Brain microvascular endothelial cell (primary cell): Measurements from ENCODE around the gene SMAD2.

ENCODE experiments used
- DNase-seq: peaks from one replicate; pipeline ENCODE4 v3.0.0-alpha.2; 2020
- H3K27ac ChIP-seq: fragments of 250-450 bp; sonication (Bioruptor Pico); 2 replicates; pipeline ENCODE4 v1.5.1; 2020; ENCODE audit warnings: mild to moderate bottlenecking, moderate library complexity
- H3K27me3 ChIP-seq: fragments of 250-450 bp; sonication (Bioruptor Pico); replicated peaks from 2 replicates; pipeline ENCODE4 v1.5.1; 2020; ENCODE audit warnings: mild to moderate bottlenecking
- H3K36me3 ChIP-seq: fragments of 250-450 bp; sonication (Bioruptor Pico); replicated peaks from 2 replicates; pipeline ENCODE4 v1.5.1; 2020; ENCODE audit warnings: mild to moderate bottlenecking
- H3K4me3 ChIP-seq: 2 replicates; pipeline ENCODE4 v1.5.1; 2011; ENCODE audit warnings: low read depth, mild to moderate bottlenecking, control low read depth, low read length, moderate library complexity
- CTCF ChIP-seq: IDR thresholded peaks from 2 replicates; pipeline ENCODE4 v1.5.1; 2011; ENCODE audit warnings: low read depth, mild to moderate bottlenecking, moderate library complexity, low read length, control low read depth, inconsistent platforms; ENCODE audit errors: missing control alignments
- in situ Hi-C: cut with HindIII; loops from 2 replicates; pipeline ENCODE4 v1.10.0; 2017; ENCODE audit warnings: low sequenced_read_pairs, low pct_ligation_motif_present

SMAD2 gene

GRCh38 chr18:47821314-47821713, 109.1 kb downstream of the SMAD2 start:
- TF ChIP-seq CTCF: no peak
- Histone ChIP-seq H3K27me3 (no peaks in the 10 kb centered on the region), H3K27ac (no peak overlapping the region), H3K36me3 (no peaks in the 10 kb centered on the region), H3K4me3 (no peak overlapping the region)
- in situ Hi-C loops: no loop called here
- DNase-seq: no peak

GRCh38 chr18:47817795-47818077, 112.7 kb downstream of the SMAD2 start:
- TF ChIP-seq CTCF: no peak
- Histone ChIP-seq H3K27me3 (no peaks in the 10 kb centered on the region), H3K4me3 (no peak overlapping the region), H3K27ac (no peak overlapping the region), H3K36me3 (no peaks in the 10 kb centered on the region)
- in situ Hi-C loops: no loop called here
- no peak for DNase-seq

GRCh38 chr18:47817017-47817794, 113.3 kb downstream of the SMAD2 start:
- no peak for DNase-seq
- Histone ChIP-seq H3K4me3 (no peak overlapping the region), H3K36me3 (no peaks in the 10 kb centered on the region), H3K27me3 (no peaks in the 10 kb centered on the region), H3K27ac (no peak overlapping the region)
- TF ChIP-seq CTCF: no peak
- in situ Hi-C loops: no loop called here

GRCh38 chr18:47815486-47816270, 114.8 kb downstream of the SMAD2 start:
- no peaks in the 10 kb centered on the region for H3K36me3 ChIP-seq
- no peak overlapping the region for H3K27ac ChIP-seq
- no peak for DNase-seq
- in situ Hi-C loops: no loop called here
- H3K27me3 ChIP-seq: no peaks in the 10 kb centered on the region
- no peak overlapping the region for H3K4me3 ChIP-seq
- no peak for TF ChIP-seq CTCF

GRCh38 chr18:47809420-47809819, 121.0 kb downstream of the SMAD2 start:
- no peak for DNase-seq
- no peak for TF ChIP-seq CTCF
- no peak overlapping the region for H3K27ac ChIP-seq
- in situ Hi-C loops: no loop called here
- no peaks in the 10 kb centered on the region for H3K36me3 ChIP-seq
- no peak overlapping the region for H3K4me3 ChIP-seq
- H3K27me3 ChIP-seq: no peaks in the 10 kb centered on the region
